ENCODE data around the gene SFTPA1.
"Not testable (repeated sequence)": the region's sequence is repeated elsewhere in the genome, so short reads cannot be mapped to it uniquely, and the experiment has no call there.

- not testable (repeated sequence) for TF ChIP-seq MAX, CTCF (IDR thresholded peaks at IDR 0.05)
Measured at GRCh38 chr10:79599644-79600043, 11.1 kb upstream of the SFTPA1 start.

Data from A549 (cell line).